NCI-H128 (cell line): Measurements from ENCODE around the gene GIPC2.

Source experiments
- DNase-seq: peaks from one replicate; lab custom pipeline; 2025; ENCODE audit not compliant: unreplicated experiment; lab: John Stamatoyannopoulos, UW

GIPC2 gene

GRCh38 chr1:78143152-78143551 is 97.4 kb downstream of the GIPC2 start:
- DNase-seq, result no peak

- DNase-seq, result no peak
Measured at GRCh38 chr1:78143673-78144072, 97.9 kb downstream of the GIPC2 start.

GRCh38 chr1:78145105-78145580 is 99.4 kb downstream of the GIPC2 start:
- DNase-seq, result peak; percentile 7

- DNase-seq, result no peak
Measured at GRCh38 chr1:78146205-78146771, 100.5 kb downstream of the GIPC2 start.

GRCh38 chr1:78147031-78147430 is 101.3 kb downstream of the GIPC2 start:
- no peak for DNase-seq

GRCh38 chr1:78153092-78153736 is 107.4 kb downstream of the GIPC2 start:
- no peak for DNase-seq

- DNase-seq, result no peak
Measured at GRCh38 chr1:78155121-78155520, 109.4 kb downstream of the GIPC2 start.

- no peak for DNase-seq
Measured at GRCh38 chr1:78156805-78157521, 111.2 kb downstream of the GIPC2 start.

- DNase-seq, result no peak
Measured at GRCh38 chr1:78165816-78166215, 120.0 kb downstream of the GIPC2 start.

GRCh38 chr1:78168306-78168705 is 122.5 kb downstream of the GIPC2 start:
- DNase-seq, result no peak

GRCh38 chr1:78170859-78171258 is 125.1 kb downstream of the GIPC2 start:
- no peak for DNase-seq

GRCh38 chr1:78171736-78172590 is 126.2 kb downstream of the GIPC2 start:
- DNase-seq, result no peak

GRCh38 chr1:78176448-78176847 is 130.7 kb downstream of the GIPC2 start:
- peak; percentile 66 for DNase-seq

GRCh38 chr1:78177708-78178270 is 132.0 kb downstream of the GIPC2 start:
- no peak for DNase-seq

GRCh38 chr1:78178816-78179215 is 133.1 kb downstream of the GIPC2 start:
- no peak for DNase-seq

GRCh38 chr1:78184460-78185072 is 138.8 kb downstream of the GIPC2 start:
- DNase-seq, result no peak
